Uterus (tissue), 4 donors: ENCODE data around the gene DOK7. TPM values are rescaled to one million over a fixed set of nuclear protein-coding genes. Genes with fewer than 3 reads are reported as not detected.

Experiments
- DNase-seq, 2 donors: peaks; one replicate each; pipeline ENCODE4 v3.0.0-alpha.2; 2019 to 2020
- H3K27ac ChIP-seq, 2 donors: fragments of 200-600 bp; sonication (generic); 1 replicate in 1 of 2; 2 replicates in 1 of 2; pipeline ENCODE4 v1.5.1; 2016 to 2018
- H3K27me3 ChIP-seq, 2 donors: fragments of 200-600 bp; sonication (generic); one replicate each; pipeline ENCODE4 v1.5.1; 2018 to 2019; ENCODE audit warnings: control low read depth in 1 of 2
- H3K36me3 ChIP-seq, 2 donors: fragments of 200-600 bp; sonication (generic); one replicate each; pipeline ENCODE4 v1.5.1; 2019; ENCODE audit warnings: control low read depth in 1 of 2
- H3K4me1 ChIP-seq, 2 donors: fragments of 200-600 bp; sonication (generic); one replicate each; pipeline ENCODE4 v1.5.1; 2018 to 2019; ENCODE audit warnings: control low read depth in 1 of 2
- H3K4me3 ChIP-seq, 2 donors: fragments of 200-600 bp; sonication (generic); 1 replicate in 1 of 2; 2 replicates in 1 of 2; pipeline ENCODE4 v1.5.1; 2018 to 2019; ENCODE audit warnings: mild to moderate bottlenecking in 1 of 2
- H3K9me3 ChIP-seq, 2 donors: fragments of 200-600 bp; sonication (generic); one replicate each; pipeline ENCODE4 v1.5.1; 2019; ENCODE audit warnings: control low read depth in 1 of 2
- POLR2A ChIP-seq, 2 donors: fragments of 450-650 bp; IDR thresholded peaks; one replicate each; pipeline ENCODE4 v1.6.1; 2016; ENCODE audit warnings: antibody characterized with exemption in 2 of 2, mild to moderate bottlenecking in 1 of 2, moderate library complexity in 1 of 2
- intact Hi-C: fragments of 100-400 bp; cut with DNase I; formaldehyde crosslinking; loops from one replicate; pipeline ENCODE4 v1.15.1; 2023; ENCODE audit warnings: low total_unique reads
- total RNA-seq, 4 donors: library from RNA; depleted of rRNA in 3 of 4; stranded (reverse); fragments of >200 nt in 3 of 4; gene quantifications; one replicate each; pipeline versions ENCODE4 v1.1.0 to v1.2.4, GENCODE V29; 2014 to 2023
- TF ChIP-seq, protein P1 (sequence below), 4 experiments: fragments of 200-600 bp in 2 of 4; fragments of 450-650 bp in 2 of 4; sonication (generic) in 2 of 4; IDR thresholded peaks; one replicate each; pipeline ENCODE4 v1.5.1; 2016 to 2019; ENCODE audit warnings: antibody characterized with exemption in 4 of 4, mild to moderate bottlenecking in 2 of 4, moderate library complexity in 1 of 4
- donor health status: DM: yes; HTN: yes; CAD: no.

Gene DOK7
- total RNA-seq, 4 donors from 2014 or later = 0.26 to 3.9 (median 0.85) TPM; not detected in 1

DNA sequence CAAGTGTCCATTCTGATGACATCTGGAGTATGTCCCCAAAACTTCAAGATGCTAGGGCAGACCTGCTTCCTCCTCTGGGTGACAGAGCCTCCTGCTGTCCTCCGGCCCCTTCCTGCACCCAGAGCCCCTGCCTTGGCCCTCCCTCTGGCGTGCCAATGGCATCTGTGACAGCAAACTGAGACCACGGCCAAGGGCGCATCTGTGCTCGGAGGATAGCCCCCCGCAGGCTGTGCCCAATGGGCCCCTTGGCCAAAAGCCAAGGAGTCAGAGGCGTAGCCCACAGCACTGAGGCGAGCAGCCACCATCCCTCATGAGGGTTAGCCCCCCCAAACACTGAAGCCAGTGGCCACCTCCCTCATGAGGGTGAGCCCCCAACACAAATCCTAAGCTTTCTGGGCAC, 61.2 kb downstream of the DOK7 start:
- Histone ChIP-seq H3K4me3 (no peak overlapping the region), H3K4me1 (no peaks in the 10 kb centered on the region), H3K9me3 (no peaks in the 10 kb centered on the region), H3K36me3 (no peaks in the 10 kb centered on the region), H3K27me3 (no peaks in the 10 kb centered on the region), H3K27ac (no peak overlapping the region)
- DNase-seq = peak in 1 of 2 donors; percentile 7
- intact Hi-C loops = no loop called here
- TF ChIP-seq POLR2A (IDR thresholded peaks at IDR 0.05) = no peak
- TF ChIP-seq, protein P1, sequence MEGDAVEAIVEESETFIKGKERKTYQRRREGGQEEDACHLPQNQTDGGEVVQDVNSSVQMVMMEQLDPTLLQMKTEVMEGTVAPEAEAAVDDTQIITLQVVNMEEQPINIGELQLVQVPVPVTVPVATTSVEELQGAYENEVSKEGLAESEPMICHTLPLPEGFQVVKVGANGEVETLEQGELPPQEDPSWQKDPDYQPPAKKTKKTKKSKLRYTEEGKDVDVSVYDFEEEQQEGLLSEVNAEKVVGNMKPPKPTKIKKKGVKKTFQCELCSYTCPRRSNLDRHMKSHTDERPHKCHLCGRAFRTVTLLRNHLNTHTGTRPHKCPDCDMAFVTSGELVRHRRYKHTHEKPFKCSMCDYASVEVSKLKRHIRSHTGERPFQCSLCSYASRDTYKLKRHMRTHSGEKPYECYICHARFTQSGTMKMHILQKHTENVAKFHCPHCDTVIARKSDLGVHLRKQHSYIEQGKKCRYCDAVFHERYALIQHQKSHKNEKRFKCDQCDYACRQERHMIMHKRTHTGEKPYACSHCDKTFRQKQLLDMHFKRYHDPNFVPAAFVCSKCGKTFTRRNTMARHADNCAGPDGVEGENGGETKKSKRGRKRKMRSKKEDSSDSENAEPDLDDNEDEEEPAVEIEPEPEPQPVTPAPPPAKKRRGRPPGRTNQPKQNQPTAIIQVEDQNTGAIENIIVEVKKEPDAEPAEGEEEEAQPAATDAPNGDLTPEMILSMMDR (IDR thresholded peaks at IDR 0.05) = no peak

DNA sequence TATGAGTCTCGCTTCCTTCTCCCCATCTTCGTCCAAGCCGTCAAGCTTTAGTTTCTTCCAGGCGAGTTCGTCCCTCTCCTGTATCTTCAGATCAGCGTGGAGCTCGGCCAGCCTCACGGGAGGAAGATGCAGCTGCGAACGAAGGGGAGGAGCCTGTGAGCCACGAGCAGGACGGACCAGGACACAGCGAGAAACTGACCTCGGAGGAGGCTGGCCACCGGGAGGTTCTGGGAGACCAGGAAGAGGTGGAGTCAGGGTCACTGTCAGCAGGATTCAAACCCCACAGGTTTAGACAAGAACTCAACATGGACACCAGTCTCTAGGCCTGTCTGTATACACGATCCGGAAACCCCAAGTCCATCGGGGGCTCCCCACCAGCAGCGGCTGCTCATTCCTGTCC, 61.8 kb downstream of the DOK7 start:
- Histone ChIP-seq H3K9me3 (no peaks in the 10 kb centered on the region), H3K27me3 (no peaks in the 10 kb centered on the region), H3K4me3 (no peak overlapping the region), H3K36me3 (no peaks in the 10 kb centered on the region), H3K4me1 (no peaks in the 10 kb centered on the region), H3K27ac (no peak overlapping the region)
- no peak for DNase-seq
- intact Hi-C loops = no loop called here
- TF ChIP-seq, protein P1 (IDR thresholded peaks at IDR 0.05) = no peak

DNA sequence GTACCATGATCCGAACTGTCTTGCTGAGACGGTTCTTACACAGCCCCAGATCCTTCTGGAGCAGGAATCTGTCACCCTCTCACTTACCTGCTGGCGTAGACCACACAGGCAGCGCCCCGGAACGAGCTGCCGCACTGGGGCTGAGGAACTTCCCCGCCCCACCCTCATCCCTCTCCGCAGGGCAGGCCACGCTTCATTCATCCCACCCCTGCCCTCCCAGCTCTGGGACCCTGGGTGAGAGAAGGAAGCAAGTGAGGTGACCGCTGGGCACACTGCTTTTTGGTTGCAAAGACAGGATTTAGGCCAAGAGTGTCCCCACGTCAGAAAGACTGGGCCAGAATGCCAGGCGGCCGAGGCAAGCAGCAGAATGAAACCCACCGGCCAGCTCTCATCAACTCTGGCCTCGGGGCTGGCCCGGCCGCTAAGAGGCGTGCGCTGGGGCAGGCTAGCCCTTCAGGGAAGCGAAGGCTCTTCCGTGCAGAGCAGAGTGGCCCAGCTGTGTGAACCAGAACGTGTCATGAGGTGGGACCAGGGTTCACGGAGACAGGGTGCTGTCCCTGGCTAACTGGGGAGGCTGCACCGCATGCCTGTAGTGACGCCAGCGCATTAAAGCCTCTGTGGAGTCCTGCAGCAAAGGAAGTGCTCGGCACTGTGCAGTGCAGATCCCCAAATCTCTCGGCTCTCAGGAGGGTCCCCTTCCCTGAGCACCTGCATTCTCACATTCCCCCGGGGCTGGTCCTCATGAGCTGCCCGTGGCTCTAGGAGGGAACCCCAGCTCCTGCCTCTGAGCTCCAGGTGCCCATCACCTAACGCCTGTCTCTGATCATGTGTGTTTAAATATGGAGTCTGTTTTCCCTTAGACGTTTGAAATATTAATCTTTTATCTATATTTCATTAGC, 62.7 kb downstream of the DOK7 start:
- Histone ChIP-seq H3K4me1 (peaks cover 0 to 3% of the 10 kb centered on the region in 2 donors), H3K4me3 (no peak overlapping the region), H3K36me3 (no peaks in the 10 kb centered on the region), H3K9me3 (no peaks in the 10 kb centered on the region), H3K27me3 (no peaks in the 10 kb centered on the region), H3K27ac (no peak overlapping the region)
- intact Hi-C loops = no loop called here
- TF ChIP-seq, protein P1 (IDR thresholded peaks at IDR 0.05) = no peak
- no peak for TF ChIP-seq POLR2A (IDR thresholded peaks at IDR 0.05)
- peak in 1 of 2 donors; percentile 7 for DNase-seq

DNA sequence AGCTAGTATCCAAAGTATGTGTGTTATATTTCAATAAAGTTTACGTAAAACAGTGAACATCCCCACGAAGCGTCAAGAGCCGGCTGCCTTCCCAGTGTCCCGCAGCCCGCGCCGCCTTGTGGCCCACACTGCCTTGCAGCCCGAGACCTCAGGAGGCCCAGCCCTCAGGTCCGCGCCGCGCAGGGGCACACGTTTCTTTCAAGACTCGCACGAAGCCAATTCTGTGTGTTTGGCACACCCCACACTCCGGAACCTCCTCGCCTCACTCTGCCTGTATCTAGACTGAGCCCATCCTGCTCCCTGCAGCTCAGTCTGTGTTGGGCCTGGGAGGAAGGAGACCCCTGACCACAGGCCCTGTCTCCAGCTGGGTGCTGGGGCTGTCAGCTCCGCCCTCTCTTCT, 63.4 kb downstream of the DOK7 start:
- Histone ChIP-seq H3K4me3 (no peak overlapping the region), H3K27ac (no peak overlapping the region), H3K27me3 (no peaks in the 10 kb centered on the region), H3K4me1 (peaks cover 0 to 6% of the 10 kb centered on the region in 2 donors), H3K36me3 (no peaks in the 10 kb centered on the region), H3K9me3 (no peaks in the 10 kb centered on the region)
- DNase-seq = no peak
- intact Hi-C loops = no loop called here
- TF ChIP-seq POLR2A (IDR thresholded peaks at IDR 0.05) = no peak
- TF ChIP-seq, protein P1 (IDR thresholded peaks at IDR 0.05) = no peak

DNA sequence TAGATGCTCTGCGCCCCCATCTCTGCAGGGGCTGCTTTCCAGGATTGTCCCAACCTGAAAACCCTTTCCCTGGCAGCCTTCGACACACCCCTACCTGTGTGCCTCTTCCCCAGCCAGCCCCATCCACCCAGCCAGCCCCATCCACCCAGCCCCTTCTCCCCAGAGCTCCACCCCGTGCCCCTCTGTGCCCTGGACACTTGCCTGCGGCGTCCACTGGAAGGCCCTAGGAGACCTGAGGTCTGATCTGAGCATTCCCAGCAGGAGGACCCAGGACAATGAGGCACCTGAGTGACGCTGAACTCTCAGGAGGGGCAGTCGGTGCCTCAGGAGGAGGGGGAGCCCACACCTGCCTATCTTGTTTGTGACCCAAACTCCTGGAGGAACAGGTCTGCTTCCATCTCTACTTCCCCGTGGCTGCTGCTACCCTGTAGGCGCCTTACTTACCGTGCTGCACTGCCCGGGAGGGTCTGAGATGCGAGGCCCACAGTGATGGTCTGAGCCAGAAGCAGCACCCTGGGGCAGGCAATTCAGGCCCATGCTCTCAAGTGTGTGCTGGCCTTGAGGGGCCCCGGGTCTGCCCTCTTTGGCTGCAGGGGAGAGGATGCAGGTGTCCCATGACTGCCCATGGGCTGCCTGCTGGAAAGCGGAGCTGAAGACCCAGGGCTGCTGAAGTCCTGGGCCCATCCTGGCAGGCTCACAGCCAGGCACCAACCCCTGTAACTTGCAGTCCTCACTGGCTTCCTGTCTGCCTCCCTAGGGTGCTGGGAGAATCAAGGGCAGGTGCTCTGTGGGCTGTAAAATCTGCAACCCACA, 64.2 kb downstream of the DOK7 start:
- Histone ChIP-seq H3K4me3 (no peak overlapping the region), H3K27ac (no peak overlapping the region), H3K4me1 (peaks cover 0 to 6% of the 10 kb centered on the region in 2 donors), H3K27me3 (no peaks in the 10 kb centered on the region), H3K9me3 (no peaks in the 10 kb centered on the region), H3K36me3 (no peaks in the 10 kb centered on the region)
- no peak for TF ChIP-seq POLR2A (IDR thresholded peaks at IDR 0.05)
- TF ChIP-seq, protein P1 (IDR thresholded peaks at IDR 0.05) = no peak
- intact Hi-C loops = no loop called here
- DNase-seq = peak in 1 of 2 donors; percentile 6
